ENCODE measurements around the gene ABCB1. TPM values are rescaled to one million over a fixed set of nuclear protein-coding genes. Genes with fewer than 3 reads are reported as not detected.

Gene ABCB1
- total and polyA plus RNA-seq, 2 donors (not counting 3 experiments of a cell fraction or from before 2014, with no cell fraction given), result 7.1 to 7.5 TPM

GRCh38 chr7:87459941-87460340 lies 140.7 kb downstream of the ABCB1 start:
- dilution Hi-C loops (cut with MboI; ENCODE audit: extremely low pct_ligation_motif_present, low sequenced_read_pairs), result no loop called here
- Histone ChIP-seq H3K9me3 (replicated peaks; ENCODE audit: control insufficient read depth, insufficient read depth, low read length) (no peaks in the 10 kb centered on the region), H4K20me1 (replicated peaks; ENCODE audit: control insufficient read depth, extremely low read depth, insufficient read depth, low read length) (no peaks in the 10 kb centered on the region), H3K4me1 (ENCODE audit: control insufficient read depth, extremely low read depth, insufficient read depth, low read length) (no peaks in the 10 kb centered on the region), H3K36me3 (ENCODE audit: control insufficient read depth in 2 of 2, extremely low read depth in 1 of 2, insufficient read depth in 2 of 2, low read length in 2 of 2) (no peaks in the 10 kb centered on the region), H3K9me1 (replicated peaks; ENCODE audit: control insufficient read depth, extremely low read depth, insufficient read depth, low read length) (no peaks in the 10 kb centered on the region), H2AFZ (ENCODE audit: low read depth, low read length) (no peak overlapping the region), H3K4me2 (ENCODE audit: insufficient read depth, low read length) (no peak overlapping the region), H3K79me2 (ENCODE audit: control insufficient read depth, insufficient read depth, low read length) (no peaks in the 10 kb centered on the region), H3K27me3 (ENCODE audit: control insufficient read depth in 2 of 2, insufficient read depth in 2 of 2, low read length in 2 of 2) (no peaks in the 10 kb centered on the region), H3K4me3 (replicated peaks in 1 of 3; ENCODE audit: insufficient read depth in 1 of 3, low read depth in 1 of 3, low read length in 3 of 3) (no peak overlapping the region), H3K27ac (ENCODE audit: insufficient read depth, low read depth, low read length) (no peak overlapping the region), H3K9ac (replicated peaks; ENCODE audit: extremely low read depth, insufficient read depth, low read length) (no peak overlapping the region)
- intact Hi-C loops (cut with micrococcal nuclease), result no loop called here
- CTCF ChIA-PET, result no interaction called here
- no peak for FAIRE-seq
- POLR2A ChIA-PET, result no interaction called here
- DNase-seq (ENCODE audit: low read depth, low spot score), result no peak
- TF ChIP-seq CTCF (IDR thresholded peaks at IDR 0.05; ENCODE audit: extremely low read depth in 1 of 2, insufficient read depth in 1 of 2, low read depth in 1 of 2, low read length in 2 of 2), result no peak
- no TSS peak for BruUV-seq (replicated peaks)

GRCh38 chr7:87458148-87458547 lies 142.5 kb downstream of the ABCB1 start:
- dilution Hi-C loops (cut with MboI; ENCODE audit: extremely low pct_ligation_motif_present, low sequenced_read_pairs), result no loop called here
- Histone ChIP-seq H2AFZ (ENCODE audit: low read depth, low read length) (no peak overlapping the region), H3K9me1 (replicated peaks; ENCODE audit: control insufficient read depth, extremely low read depth, insufficient read depth, low read length) (no peaks in the 10 kb centered on the region), H3K27ac (ENCODE audit: insufficient read depth, low read depth, low read length) (no peak overlapping the region), H3K4me1 (ENCODE audit: control insufficient read depth, extremely low read depth, insufficient read depth, low read length) (no peaks in the 10 kb centered on the region), H3K36me3 (ENCODE audit: control insufficient read depth in 2 of 2, extremely low read depth in 1 of 2, insufficient read depth in 2 of 2, low read length in 2 of 2) (no peaks in the 10 kb centered on the region), H3K9me3 (replicated peaks; ENCODE audit: control insufficient read depth, insufficient read depth, low read length) (no peaks in the 10 kb centered on the region), H3K79me2 (ENCODE audit: control insufficient read depth, insufficient read depth, low read length) (no peaks in the 10 kb centered on the region), H3K4me2 (ENCODE audit: insufficient read depth, low read length) (no peak overlapping the region), H4K20me1 (replicated peaks; ENCODE audit: control insufficient read depth, extremely low read depth, insufficient read depth, low read length) (no peaks in the 10 kb centered on the region), H3K4me3 (replicated peaks in 1 of 3; ENCODE audit: insufficient read depth in 1 of 3, low read depth in 1 of 3, low read length in 3 of 3) (no peak overlapping the region), H3K9ac (replicated peaks; ENCODE audit: extremely low read depth, insufficient read depth, low read length) (no peak overlapping the region), H3K27me3 (ENCODE audit: control insufficient read depth in 2 of 2, insufficient read depth in 2 of 2, low read length in 2 of 2) (peaks cover 0 to 3% of the 10 kb centered on the region in 2 experiments)
- CTCF ChIA-PET, result interaction anchor here (1.1 kb wide), 1 partner anchor 14 kb away, joined by 3 read pairs; no protein-coding TSS in a partner anchor
- DNase-seq (ENCODE audit: low read depth, low spot score) (no peak), FAIRE-seq (no peak)
- BruUV-seq (replicated peaks), result no TSS peak
- TF ChIP-seq MYC (IDR thresholded peaks at IDR 0.05; ENCODE audit: low read depth, low read length), result no peak
- no peak for TF ChIP-seq EZH2 (IDR thresholded peaks at IDR 0.05; ENCODE audit: borderline replicate concordance, low read depth, low read length, severe bottlenecking)
- TF ChIP-seq CTCF (IDR thresholded peaks at IDR 0.05; ENCODE audit: extremely low read depth in 1 of 2, insufficient read depth in 1 of 2, low read depth in 1 of 2, low read length in 2 of 2), result no peak
- TF ChIP-seq POLR2AphosphoS5 (IDR thresholded peaks at IDR 0.05; ENCODE audit: insufficient read depth, low read depth, low read length), result no peak
- POLR2A ChIA-PET, result no interaction called here
- intact Hi-C loops (cut with micrococcal nuclease), result no loop called here
